NB4 (cell line): ENCODE results near the gene C6orf89.
"Not testable (repeated sequence)": the region's sequence is repeated elsewhere in the genome, so short reads cannot be mapped to it uniquely, and the experiment has no call there.

ENCODE experiments used
- POLR2A ChIP-seq: IDR thresholded peaks from 2 replicates; pipeline ENCODE4 v1.6.1; 2011; ENCODE audit warnings: mild to moderate bottlenecking; ENCODE audit not compliant: insufficient read length; ENCODE audit errors: extremely low read depth
- TF ChIP-seq, protein P1 (sequence below): IDR thresholded peaks from one replicate; pipeline ENCODE4 v1.5.1; 2012; ENCODE audit warnings: low read depth, low read length

- TF ChIP-seq, protein P1, sequence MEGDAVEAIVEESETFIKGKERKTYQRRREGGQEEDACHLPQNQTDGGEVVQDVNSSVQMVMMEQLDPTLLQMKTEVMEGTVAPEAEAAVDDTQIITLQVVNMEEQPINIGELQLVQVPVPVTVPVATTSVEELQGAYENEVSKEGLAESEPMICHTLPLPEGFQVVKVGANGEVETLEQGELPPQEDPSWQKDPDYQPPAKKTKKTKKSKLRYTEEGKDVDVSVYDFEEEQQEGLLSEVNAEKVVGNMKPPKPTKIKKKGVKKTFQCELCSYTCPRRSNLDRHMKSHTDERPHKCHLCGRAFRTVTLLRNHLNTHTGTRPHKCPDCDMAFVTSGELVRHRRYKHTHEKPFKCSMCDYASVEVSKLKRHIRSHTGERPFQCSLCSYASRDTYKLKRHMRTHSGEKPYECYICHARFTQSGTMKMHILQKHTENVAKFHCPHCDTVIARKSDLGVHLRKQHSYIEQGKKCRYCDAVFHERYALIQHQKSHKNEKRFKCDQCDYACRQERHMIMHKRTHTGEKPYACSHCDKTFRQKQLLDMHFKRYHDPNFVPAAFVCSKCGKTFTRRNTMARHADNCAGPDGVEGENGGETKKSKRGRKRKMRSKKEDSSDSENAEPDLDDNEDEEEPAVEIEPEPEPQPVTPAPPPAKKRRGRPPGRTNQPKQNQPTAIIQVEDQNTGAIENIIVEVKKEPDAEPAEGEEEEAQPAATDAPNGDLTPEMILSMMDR: not testable (repeated sequence)
- not testable (repeated sequence) for TF ChIP-seq POLR2A
Measured at GRCh38 chr6:36942329-36942728, 56.6 kb downstream of the C6orf89 start.
